GM12878 (cell line): ENCODE measurements around the gene PML.

Source experiments
- EP300 ChIP-seq, 2 experiments: fragments of 150-350 bp in 1 of 2; IDR thresholded peaks; 2 replicates each; pipeline ENCODE4 v1.6.1; 2011 to 2012; ENCODE audit warnings: low read depth in 2 of 2, low read length in 2 of 2, borderline replicate concordance in 1 of 2, improper control_type of control experiment in 1 of 2, inconsistent platforms in 1 of 2; ENCODE audit not compliant: control insufficient read depth in 1 of 2
- POLR2A ChIP-seq: IDR thresholded peaks from 2 replicates; pipeline ENCODE4 v1.6.1; 2011; ENCODE audit warnings: low read depth, mild to moderate bottlenecking, low read length
- RB1 ChIP-seq: fragments of 450-650 bp; formaldehyde crosslinking; IDR thresholded peaks from 2 replicates; pipeline ENCODE4 v1.6.1; 2017; ENCODE audit warnings: mild to moderate bottlenecking, borderline replicate concordance
- RBBP5 ChIP-seq: fragments of 200-600 bp; sonication (generic); conservative IDR thresholded peaks from 2 replicates; pipeline ENCODE4 v1.6.1; 2016
- RFX5 ChIP-seq: IDR thresholded peaks from 2 replicates; pipeline ENCODE4 v1.6.1; 2011; ENCODE audit warnings: low read depth, low read length, improper control_type of control experiment
- TAF1 ChIP-seq: IDR thresholded peaks from 2 replicates; pipeline ENCODE4 v1.6.1; 2011; ENCODE audit warnings: mild to moderate bottlenecking, low read depth, low read length, borderline replicate concordance
- ZNF274 ChIP-seq: IDR thresholded peaks from one replicate; pipeline ENCODE4 v1.8.0; 2011; ENCODE audit not compliant: insufficient read length, insufficient read depth
- ZNF384 ChIP-seq: IDR thresholded peaks from 2 replicates; pipeline ENCODE4 v1.6.1; 2012; ENCODE audit warnings: low read depth, mild to moderate bottlenecking, low read length, improper control_type of control experiment, borderline replicate concordance
- TF ChIP-seq, protein P1 (sequence below), 3 experiments: IDR thresholded peaks in 2 of 3; conservative IDR thresholded peaks in 1 of 3; 2 replicates each; pipeline ENCODE4 v1.5.1; 2011; ENCODE audit warnings: low read depth in 3 of 3, low read length in 3 of 3, mild to moderate bottlenecking in 3 of 3, control low read depth in 2 of 3, moderate library complexity in 2 of 3, inconsistent platforms in 1 of 3, mixed read lengths in 1 of 3; ENCODE audit not compliant: control insufficient read depth in 2 of 3, insufficient read depth in 1 of 3; ENCODE audit errors: extremely low read depth in 1 of 3
- TF ChIP-seq, protein P2 (sequence below): IDR thresholded peaks from 2 replicates; pipeline ENCODE4 v1.6.1; 2011; ENCODE audit warnings: borderline replicate concordance, low read depth, mild to moderate bottlenecking, moderate library complexity, mixed read lengths, low read length; ENCODE audit not compliant: insufficient read depth; ENCODE audit errors: extremely low read length

DNA sequence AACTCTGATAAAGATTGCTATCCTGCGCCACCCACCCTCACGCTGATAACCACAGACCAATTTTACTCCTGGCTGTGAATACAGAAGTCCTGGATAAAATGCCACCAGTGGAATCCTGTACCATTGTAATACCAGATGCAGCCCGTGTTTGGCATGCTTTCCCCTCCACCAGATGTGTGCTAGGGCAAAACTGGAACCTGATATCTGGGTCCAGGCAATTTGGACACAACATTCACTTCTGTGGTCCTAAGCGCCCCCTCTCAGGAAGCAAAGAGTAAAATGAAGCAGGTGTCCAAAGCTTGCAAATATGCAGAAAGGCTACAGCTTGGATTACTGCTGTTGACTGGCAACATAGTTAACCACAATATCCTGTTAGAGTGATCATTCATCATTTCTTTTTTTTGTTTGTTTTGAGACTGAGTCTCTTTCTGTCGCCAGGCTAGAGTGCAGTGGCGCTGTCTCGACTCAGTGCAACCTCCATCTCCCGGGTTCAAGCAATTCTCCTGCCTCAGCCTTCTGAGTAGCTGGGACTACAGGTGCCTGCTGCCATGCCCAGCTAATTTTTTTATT, 35.4 kb upstream of the PML start:
- TF ChIP-seq, protein P1, sequence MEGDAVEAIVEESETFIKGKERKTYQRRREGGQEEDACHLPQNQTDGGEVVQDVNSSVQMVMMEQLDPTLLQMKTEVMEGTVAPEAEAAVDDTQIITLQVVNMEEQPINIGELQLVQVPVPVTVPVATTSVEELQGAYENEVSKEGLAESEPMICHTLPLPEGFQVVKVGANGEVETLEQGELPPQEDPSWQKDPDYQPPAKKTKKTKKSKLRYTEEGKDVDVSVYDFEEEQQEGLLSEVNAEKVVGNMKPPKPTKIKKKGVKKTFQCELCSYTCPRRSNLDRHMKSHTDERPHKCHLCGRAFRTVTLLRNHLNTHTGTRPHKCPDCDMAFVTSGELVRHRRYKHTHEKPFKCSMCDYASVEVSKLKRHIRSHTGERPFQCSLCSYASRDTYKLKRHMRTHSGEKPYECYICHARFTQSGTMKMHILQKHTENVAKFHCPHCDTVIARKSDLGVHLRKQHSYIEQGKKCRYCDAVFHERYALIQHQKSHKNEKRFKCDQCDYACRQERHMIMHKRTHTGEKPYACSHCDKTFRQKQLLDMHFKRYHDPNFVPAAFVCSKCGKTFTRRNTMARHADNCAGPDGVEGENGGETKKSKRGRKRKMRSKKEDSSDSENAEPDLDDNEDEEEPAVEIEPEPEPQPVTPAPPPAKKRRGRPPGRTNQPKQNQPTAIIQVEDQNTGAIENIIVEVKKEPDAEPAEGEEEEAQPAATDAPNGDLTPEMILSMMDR (IDR thresholded peaks at IDR 0.05 in 2 of 3, conservative IDR thresholded peaks at IDR 0.05 in 1 of 3; ENCODE audit: control insufficient read depth in 2 of 3, extremely low read depth in 1 of 3, insufficient read depth in 1 of 3, low read depth in 3 of 3, low read length in 3 of 3) = no peak
- TF ChIP-seq ZNF384 = no peak
- TF ChIP-seq TAF1 = no peak
- no peak for TF ChIP-seq RBBP5
- TF ChIP-seq RB1 = no peak
- TF ChIP-seq RFX5 = no peak
- no peak for TF ChIP-seq POLR2A
- no peak for TF ChIP-seq EP300 (IDR thresholded peaks at IDR 0.05; ENCODE audit: borderline replicate concordance in 1 of 2, control insufficient read depth in 1 of 2, low read depth in 2 of 2, low read length in 2 of 2)
- TF ChIP-seq, protein P2, sequence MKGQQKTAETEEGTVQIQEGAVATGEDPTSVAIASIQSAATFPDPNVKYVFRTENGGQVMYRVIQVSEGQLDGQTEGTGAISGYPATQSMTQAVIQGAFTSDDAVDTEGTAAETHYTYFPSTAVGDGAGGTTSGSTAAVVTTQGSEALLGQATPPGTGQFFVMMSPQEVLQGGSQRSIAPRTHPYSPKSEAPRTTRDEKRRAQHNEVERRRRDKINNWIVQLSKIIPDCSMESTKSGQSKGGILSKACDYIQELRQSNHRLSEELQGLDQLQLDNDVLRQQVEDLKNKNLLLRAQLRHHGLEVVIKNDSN = no peak
- no peak for TF ChIP-seq ZNF274
